Retinal pigment epithelial cell (primary cell): ENCODE results near the gene TRIM46.
"Not testable (repeated sequence)": the region's sequence is repeated elsewhere in the genome, so short reads cannot be mapped to it uniquely, and the experiment has no call there.

Experiments
- DNase-seq: peaks from one replicate; pipeline ENCODE4 v3.0.0-alpha.2; 2010; ENCODE audit warnings: low read depth
- H3K4me3 ChIP-seq: 2 replicates; pipeline ENCODE4 v1.5.1; 2011; ENCODE audit warnings: mild to moderate bottlenecking, low read length, control low read depth, moderate library complexity
- CTCF ChIP-seq: conservative IDR thresholded peaks from 2 replicates; pipeline ENCODE4 v1.5.1; 2011; ENCODE audit warnings: low read depth, low read length, control low read depth, inconsistent platforms

TRIM46 gene

GRCh38 chr1:155166051-155166470, 7.6 kb upstream of the TRIM46 start:
- DNase-seq: no peak
- TF ChIP-seq CTCF: no peak
- no peak overlapping the region for H3K4me3 ChIP-seq

- DNase-seq: no peak
- TF ChIP-seq CTCF: no peak
- no peak overlapping the region for H3K4me3 ChIP-seq
Observed at GRCh38 chr1:155166471-155167165, 7.0 kb upstream of the TRIM46 start.

- H3K4me3 ChIP-seq: no peak overlapping the region
- DNase-seq: no peak
Observed at GRCh38 chr1:155167166-155168104, 6.2 kb upstream of the TRIM46 start.

GRCh38 chr1:155168105-155168445, 5.6 kb upstream of the TRIM46 start:
- not testable (repeated sequence) for H3K4me3 ChIP-seq, DNase-seq

More at GRCh38 chr1:155167166-155168104, 6.2 kb upstream of the TRIM46 start:
- TF ChIP-seq CTCF: peak; percentile 87

- H3K4me3 ChIP-seq: no peak overlapping the region
- no peak for DNase-seq
- no peak for TF ChIP-seq CTCF
Observed at GRCh38 chr1:155168456-155169210, 5.0 kb upstream of the TRIM46 start.

- H3K4me3 ChIP-seq: no peak overlapping the region
- no peak for DNase-seq
- TF ChIP-seq CTCF: no peak
Observed at GRCh38 chr1:155169541-155169940, 4.1 kb upstream of the TRIM46 start.

GRCh38 chr1:155170101-155170785, 3.4 kb upstream of the TRIM46 start:
- DNase-seq: no peak
- H3K4me3 ChIP-seq: no peak overlapping the region
- TF ChIP-seq CTCF: no peak
